HG03442 (cell line): ENCODE results near the gene ACOT6.
"Not testable (repeated sequence)": the region's sequence is repeated elsewhere in the genome, so short reads cannot be mapped to it uniquely, and the experiment has no call there.

ENCODE experiments used
- ATAC-seq: cut with Tn5 transposase; IDR thresholded peaks from one replicate; pipeline ENCODE4 v1.9.1; 2021; ENCODE audit warnings: mild to moderate bottlenecking, moderate library complexity; ENCODE audit not compliant: unreplicated experiment

Gene ACOT6

DNA sequence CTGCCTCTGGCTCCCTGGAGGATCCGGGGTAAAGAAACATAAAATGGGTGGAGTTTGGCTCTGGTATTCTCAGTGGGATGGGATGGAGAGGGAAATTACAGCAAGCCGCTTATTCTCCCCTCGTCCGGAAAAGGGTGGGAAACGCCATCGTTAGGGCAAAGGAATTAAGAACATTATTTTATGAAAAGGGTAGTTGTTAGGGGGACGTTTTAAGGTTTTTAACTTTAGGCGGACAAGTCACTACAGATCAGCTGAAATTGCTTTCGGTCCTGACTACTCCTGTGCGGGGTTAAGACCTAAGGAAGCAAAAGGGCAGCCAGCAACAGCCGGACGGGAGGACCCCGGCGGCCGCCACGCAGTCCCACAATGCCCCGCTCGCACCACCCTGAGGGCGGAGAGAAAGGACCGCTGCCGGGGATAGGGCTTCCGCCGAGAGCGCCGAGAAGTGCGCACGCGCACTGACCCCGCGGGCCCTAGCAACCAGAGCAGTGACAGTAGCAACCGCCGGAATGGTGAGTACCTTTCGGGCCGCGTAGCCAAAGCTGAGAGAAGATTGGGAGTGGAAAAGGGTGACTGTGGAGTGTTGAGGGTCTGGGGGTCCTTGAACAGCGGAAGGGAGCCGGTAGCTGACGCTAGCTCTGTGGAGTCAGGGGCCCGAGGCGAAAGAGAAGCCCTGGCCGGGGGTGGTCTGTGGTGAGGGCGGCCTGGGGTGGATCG, 32.4 kb downstream of the ACOT6 start, which contains the start of gene DNAL1:
Gene DNAL1 (plus strand): TSS at position 456 of the 717 bp plus-strand sequence. CDS start 54 bp downstream, at position 510.
- peak; percentile 97 for ATAC-seq

- ATAC-seq: no peak
Measured at GRCh38 chr14:73645248-73645610, 32.9 kb downstream of the ACOT6 start.

- no peak for ATAC-seq
Measured at GRCh38 chr14:73651005-73651404, 38.7 kb downstream of the ACOT6 start.

GRCh38 chr14:73655851-73656250, 43.5 kb downstream of the ACOT6 start:
- ATAC-seq: no peak

DNA sequence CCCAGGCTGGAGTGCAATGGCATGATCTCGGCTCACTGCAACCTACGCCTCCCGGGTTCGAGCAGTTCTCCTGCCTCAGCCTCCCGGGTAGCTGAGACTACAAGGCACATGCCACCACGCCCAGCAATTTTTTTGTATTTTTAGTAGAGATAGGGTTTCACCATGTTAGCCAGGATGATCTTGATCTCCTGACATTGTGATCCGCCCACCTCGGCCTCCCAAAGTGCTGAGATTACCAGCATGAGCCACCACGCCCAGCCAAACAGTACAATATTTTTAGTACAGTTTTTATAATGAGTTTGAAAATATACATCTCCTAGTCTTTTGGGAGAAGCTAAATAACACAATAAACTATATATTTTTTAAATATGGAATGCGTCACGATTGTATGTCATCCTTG, 46.9 kb downstream of the ACOT6 start:
- not testable (repeated sequence) for ATAC-seq

DNA sequence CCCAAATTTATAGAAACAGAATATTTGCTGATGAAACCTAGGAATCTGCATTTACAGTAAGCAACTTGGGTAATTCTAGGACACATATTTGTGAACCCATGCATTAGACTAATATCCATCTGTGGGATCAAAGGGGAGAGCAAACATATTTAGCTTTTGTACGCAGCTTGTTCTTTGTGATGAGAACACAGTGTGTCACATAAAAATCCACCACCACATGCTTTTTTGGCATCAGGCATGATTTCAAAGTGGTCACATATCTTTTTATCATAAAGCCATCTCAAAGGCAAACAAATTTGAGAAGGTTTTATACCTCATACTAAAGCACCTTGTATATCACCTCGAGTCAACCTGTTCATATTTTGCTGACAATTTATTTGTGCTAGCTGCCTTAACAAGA, 48.2 kb downstream of the ACOT6 start:
- no peak for ATAC-seq

DNA sequence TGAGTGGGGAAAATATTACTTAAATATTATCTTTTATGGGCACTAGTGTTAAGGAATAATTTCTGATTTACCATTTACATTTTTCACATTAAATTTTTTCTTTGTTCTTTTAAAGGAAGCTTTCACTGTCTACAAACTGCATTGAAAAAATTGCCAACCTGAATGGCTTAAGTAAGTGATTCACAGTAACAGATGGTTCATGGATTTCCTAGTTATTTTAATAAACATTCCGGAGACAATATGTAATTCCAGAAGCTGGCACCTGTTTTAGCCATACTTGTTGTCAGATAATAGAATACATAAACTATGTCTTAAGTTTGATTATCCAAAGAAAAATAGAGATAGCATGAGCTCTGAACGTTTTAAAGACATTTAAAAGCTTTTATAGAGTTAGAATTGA, 49.6 kb downstream of the ACOT6 start:
- ATAC-seq: no peak

DNA sequence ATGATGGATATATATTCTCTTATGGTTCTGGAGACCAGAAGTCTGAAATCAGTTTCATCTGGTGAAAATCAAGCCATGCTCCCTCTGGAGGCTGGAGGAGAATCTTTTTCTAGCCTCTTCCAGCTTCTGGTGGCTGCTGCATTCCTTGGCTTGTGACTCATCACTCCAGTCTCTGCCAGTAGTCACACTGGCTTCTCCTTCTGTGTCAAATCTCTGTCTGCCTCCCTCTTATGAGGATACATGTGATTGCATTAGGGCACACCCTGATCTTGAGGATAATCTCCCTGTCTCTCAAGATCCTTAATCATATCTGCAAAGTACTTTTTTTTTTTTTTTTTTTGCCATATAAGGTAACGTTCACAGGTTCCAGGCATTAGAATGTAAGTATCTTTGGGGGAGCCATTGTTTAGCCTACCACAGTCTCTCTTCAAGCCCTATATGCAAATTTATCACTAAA, 50.2 kb downstream of the ACOT6 start:
- ATAC-seq: no peak

DNA sequence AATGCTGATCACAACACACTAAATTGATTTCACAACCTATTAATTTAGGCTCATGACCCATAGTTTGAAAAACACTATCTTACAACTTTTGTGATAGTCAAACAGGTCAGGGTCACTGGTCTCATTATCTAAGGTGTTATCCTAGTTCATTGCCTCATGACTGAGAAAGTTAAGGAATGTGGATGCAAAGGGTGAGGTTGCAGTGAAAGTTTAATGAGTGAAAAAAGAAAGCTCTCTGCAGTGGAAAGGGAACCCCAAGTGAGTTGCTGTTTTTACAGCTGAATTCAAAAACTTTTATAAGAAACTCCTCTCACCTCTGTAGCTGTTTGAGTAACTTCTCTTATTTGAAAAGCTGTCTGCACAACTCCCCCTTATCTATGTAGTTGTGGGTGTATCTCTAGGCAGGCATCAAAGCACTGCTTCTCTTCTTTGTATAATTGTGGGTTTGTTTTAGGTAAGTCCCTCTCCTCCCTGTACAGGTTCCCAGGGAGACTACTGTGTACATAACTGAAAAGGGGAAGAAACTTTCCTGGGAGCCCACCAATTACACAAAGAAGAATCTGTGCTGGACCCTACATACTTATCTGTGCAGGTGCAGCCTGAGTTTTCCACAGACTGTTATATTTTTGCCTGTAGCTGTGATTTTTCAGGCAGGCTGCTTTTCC, 51.4 kb downstream of the ACOT6 start:
- no peak for ATAC-seq

- no peak for ATAC-seq
Measured at GRCh38 chr14:73665130-73665529, 52.8 kb downstream of the ACOT6 start.

- ATAC-seq: no peak
Measured at GRCh38 chr14:73666583-73666982, 54.3 kb downstream of the ACOT6 start.

DNA sequence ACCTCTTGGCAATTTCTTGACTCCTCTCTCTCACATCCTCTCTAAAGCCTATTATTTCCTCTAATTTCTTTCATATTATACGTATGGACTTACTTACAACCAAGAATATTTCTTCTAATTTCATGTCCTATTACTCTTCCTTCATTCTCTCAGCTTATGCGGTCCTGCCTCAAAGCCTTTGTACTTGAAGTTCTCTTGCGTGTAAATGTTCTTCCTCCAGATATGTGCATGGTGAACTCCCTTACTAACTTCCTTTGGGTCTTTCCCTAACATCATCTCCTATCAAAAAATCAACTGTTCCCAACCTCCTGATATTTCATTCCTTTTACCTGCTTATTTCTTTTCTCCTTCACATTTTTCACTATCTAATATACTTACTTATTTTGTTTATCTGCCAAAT, 55.5 kb downstream of the ACOT6 start:
- ATAC-seq: no peak
